Glutamatergic neuron (in vitro differentiated cells): Measurements from ENCODE around the gene ART5. TPM values are rescaled to one million over a fixed set of nuclear protein-coding genes. Genes with fewer than 3 reads are reported as not detected.

Experiments
- DNase-seq: peaks from one replicate; pipeline ENCODE4 v3.0.0; 2022
- H3K27ac Mint-ChIP-seq: one replicate; pipeline ENCODE4 v1.8.0; 2020; ENCODE audit warnings: mild to moderate bottlenecking, mixed read lengths, inconsistent platforms; ENCODE audit not compliant: unreplicated experiment
- H3K27me3 Mint-ChIP-seq: one replicate; pipeline ENCODE4 v1.8.0; 2020; ENCODE audit warnings: mild to moderate bottlenecking, moderate library complexity, mixed read lengths, inconsistent platforms; ENCODE audit not compliant: unreplicated experiment
- H3K36me3 Mint-ChIP-seq: one replicate; pipeline ENCODE4 v1.8.0; 2020; ENCODE audit warnings: mild to moderate bottlenecking, mixed read lengths, inconsistent platforms; ENCODE audit not compliant: unreplicated experiment
- H3K4me1 Mint-ChIP-seq: one replicate; pipeline ENCODE4 v1.8.0; 2020; ENCODE audit warnings: mild to moderate bottlenecking, low read depth, mixed read lengths, inconsistent platforms; ENCODE audit not compliant: unreplicated experiment
- H3K4me3 Mint-ChIP-seq: one replicate; pipeline ENCODE4 v1.8.0; 2020; ENCODE audit warnings: mild to moderate bottlenecking, mixed read lengths, inconsistent platforms; ENCODE audit not compliant: unreplicated experiment
- H3K9me3 Mint-ChIP-seq: one replicate; pipeline ENCODE4 v1.8.0; 2020; ENCODE audit warnings: mild to moderate bottlenecking, moderate library complexity, mixed read lengths, inconsistent platforms; ENCODE audit not compliant: unreplicated experiment
- total RNA-seq: library from RNA; stranded (reverse); fragmentation: NEBNext Ultra II Directional; extraction: Animal tissue kit (Norgen Biotek cat#: 25700); gene quantifications from one replicate; pipeline ENCODE4 v1.2.1, GENCODE V29; 2021; ENCODE audit not compliant: unreplicated experiment
- TF ChIP-seq, protein P1 (sequence below): fragments of 200-600 bp; sonication (generic); IDR thresholded peaks from one replicate; pipeline ENCODE4 v1.5.0; 2021; ENCODE audit not compliant: partially characterized antibody, unreplicated experiment

Gene ART5
- total RNA-seq, 1 donor from 2014 or later, result not detected

- H3K27ac Mint-ChIP-seq, result no peak overlapping the region
- peaks cover 8% of the 10 kb centered on the region for H3K4me1 Mint-ChIP-seq
- H3K27me3 Mint-ChIP-seq, result peaks cover 6% of the 10 kb centered on the region
- no peaks in the 10 kb centered on the region for H3K36me3 Mint-ChIP-seq
- peaks cover 2% of the 10 kb centered on the region for H3K9me3 Mint-ChIP-seq
- no peak overlapping the region for H3K4me3 Mint-ChIP-seq
- TF ChIP-seq, protein P1, sequence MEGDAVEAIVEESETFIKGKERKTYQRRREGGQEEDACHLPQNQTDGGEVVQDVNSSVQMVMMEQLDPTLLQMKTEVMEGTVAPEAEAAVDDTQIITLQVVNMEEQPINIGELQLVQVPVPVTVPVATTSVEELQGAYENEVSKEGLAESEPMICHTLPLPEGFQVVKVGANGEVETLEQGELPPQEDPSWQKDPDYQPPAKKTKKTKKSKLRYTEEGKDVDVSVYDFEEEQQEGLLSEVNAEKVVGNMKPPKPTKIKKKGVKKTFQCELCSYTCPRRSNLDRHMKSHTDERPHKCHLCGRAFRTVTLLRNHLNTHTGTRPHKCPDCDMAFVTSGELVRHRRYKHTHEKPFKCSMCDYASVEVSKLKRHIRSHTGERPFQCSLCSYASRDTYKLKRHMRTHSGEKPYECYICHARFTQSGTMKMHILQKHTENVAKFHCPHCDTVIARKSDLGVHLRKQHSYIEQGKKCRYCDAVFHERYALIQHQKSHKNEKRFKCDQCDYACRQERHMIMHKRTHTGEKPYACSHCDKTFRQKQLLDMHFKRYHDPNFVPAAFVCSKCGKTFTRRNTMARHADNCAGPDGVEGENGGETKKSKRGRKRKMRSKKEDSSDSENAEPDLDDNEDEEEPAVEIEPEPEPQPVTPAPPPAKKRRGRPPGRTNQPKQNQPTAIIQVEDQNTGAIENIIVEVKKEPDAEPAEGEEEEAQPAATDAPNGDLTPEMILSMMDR, result no peak
- no peak for DNase-seq
These were observed 23.8 kb downstream of the ART5 start for GRCh38 chr11:3617990-3618389.

GRCh38 chr11:3616721-3617460 lies 24.9 kb downstream of the ART5 start:
- H3K36me3 Mint-ChIP-seq, result no peaks in the 10 kb centered on the region
- TF ChIP-seq, protein P1, result no peak
- peaks cover 8% of the 10 kb centered on the region for H3K4me1 Mint-ChIP-seq
- no peak overlapping the region for H3K27ac Mint-ChIP-seq
- H3K27me3 Mint-ChIP-seq, result peaks cover 6% of the 10 kb centered on the region
- H3K9me3 Mint-ChIP-seq, result peaks cover 2% of the 10 kb centered on the region
- DNase-seq, result no peak
- H3K4me3 Mint-ChIP-seq, result no peak overlapping the region

DNA sequence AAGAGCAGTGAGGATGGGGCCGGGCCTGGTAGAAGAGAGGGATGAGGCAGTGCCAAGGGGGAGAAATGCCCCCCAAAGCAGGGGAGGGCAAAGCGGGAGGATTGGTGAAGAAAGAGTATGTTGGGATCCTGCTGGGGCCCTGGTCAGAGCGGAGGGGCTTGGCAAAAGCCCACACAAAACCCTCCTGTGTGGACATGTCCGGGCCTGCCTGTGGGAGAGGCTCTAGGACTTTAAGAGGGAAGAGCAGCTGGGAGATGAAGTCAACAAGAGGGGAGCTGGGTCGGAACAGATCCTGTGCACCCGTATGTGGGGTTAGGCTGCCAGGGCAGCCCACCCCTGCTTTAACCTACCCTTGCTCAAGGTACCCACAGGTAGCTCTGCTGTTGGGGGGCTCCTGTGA lies 25.8 kb downstream of the ART5 start:
- H3K27ac Mint-ChIP-seq, result no peak overlapping the region
- peaks cover 6% of the 10 kb centered on the region for H3K27me3 Mint-ChIP-seq
- DNase-seq, result no peak

GRCh38 chr11:3614742-3615171 lies 27.0 kb downstream of the ART5 start:
- H3K4me3 Mint-ChIP-seq, result no peak overlapping the region
- H3K9me3 Mint-ChIP-seq, result peaks cover 2% of the 10 kb centered on the region
- H3K27ac Mint-ChIP-seq, result no peak overlapping the region
- no peaks in the 10 kb centered on the region for H3K36me3 Mint-ChIP-seq
- H3K27me3 Mint-ChIP-seq, result peaks cover 4% of the 10 kb centered on the region
- DNase-seq, result no peak
- H3K4me1 Mint-ChIP-seq, result peaks cover 8% of the 10 kb centered on the region
- TF ChIP-seq, protein P1, result no peak

More for the DNA sequence above, 25.8 kb downstream of the ART5 start:
- TF ChIP-seq, protein P1, result no peak
- Mint-ChIP-seq H3K4me1 (peaks cover 8% of the 10 kb centered on the region), H3K36me3 (no peaks in the 10 kb centered on the region), H3K4me3 (no peak overlapping the region), H3K9me3 (peaks cover 2% of the 10 kb centered on the region)

GRCh38 chr11:3613998-3614741 lies 27.6 kb downstream of the ART5 start:
- TF ChIP-seq, protein P1, result no peak
- H3K27me3 Mint-ChIP-seq, result peaks cover 4% of the 10 kb centered on the region
- no peak for DNase-seq
- no peak overlapping the region for H3K27ac Mint-ChIP-seq
- no peaks in the 10 kb centered on the region for H3K36me3 Mint-ChIP-seq
- H3K4me3 Mint-ChIP-seq, result no peak overlapping the region
- H3K9me3 Mint-ChIP-seq, result peaks cover 2% of the 10 kb centered on the region
- peaks cover 8% of the 10 kb centered on the region for H3K4me1 Mint-ChIP-seq
